Chondrocyte (in vitro differentiated cells): ENCODE data around the gene TLK1. TPM values are rescaled to one million over a fixed set of nuclear protein-coding genes. Genes with fewer than 3 reads are reported as not detected.

Experiments
- DNase-seq: peaks from one replicate; pipeline ENCODE4 v3.0.0; 2021; ENCODE audit warnings: mixed read lengths, low spot score
- H3K27ac Mint-ChIP-seq: one replicate; pipeline ENCODE4 v1.8.0; 2021; ENCODE audit warnings: mild to moderate bottlenecking, moderate library complexity, mixed read lengths; ENCODE audit not compliant: unreplicated experiment
- H3K27me3 Mint-ChIP-seq: 2 replicates; pipeline ENCODE4 v1.8.0; 2021; ENCODE audit warnings: low read depth, mixed read lengths
- H3K36me3 Mint-ChIP-seq: 2 replicates; pipeline ENCODE4 v1.8.0; 2021; ENCODE audit warnings: low read depth, mixed read lengths
- H3K4me1 Mint-ChIP-seq: 2 replicates; pipeline ENCODE4 v1.8.0; 2021; ENCODE audit warnings: low read depth, mild to moderate bottlenecking, mixed read lengths
- H3K4me3 Mint-ChIP-seq: one replicate; pipeline ENCODE4 v1.8.0; 2021; ENCODE audit warnings: mild to moderate bottlenecking, moderate library complexity, mixed read lengths; ENCODE audit not compliant: unreplicated experiment
- H3K9me3 Mint-ChIP-seq: 2 replicates; pipeline ENCODE4 v1.8.0; 2021; ENCODE audit warnings: low read depth, mixed read lengths
- CTCF ChIP-seq: fragments of 200-600 bp; sonication (generic); IDR thresholded peaks from 2 replicates; pipeline ENCODE4 v1.5.0; 2021; ENCODE audit warnings: antibody characterized with exemption, mild to moderate bottlenecking, moderate library complexity
- total RNA-seq: library from RNA; stranded (reverse); gene quantifications from 3 replicates; pipeline ENCODE4 v1.2.1, GENCODE V29; 2021

Gene TLK1
- total RNA-seq, 1 donor from 2014 or later, result 64.1 TPM

- no peaks in the 10 kb centered on the region for H3K36me3 Mint-ChIP-seq
- H3K4me3 Mint-ChIP-seq, result no peak overlapping the region
- H3K4me1 Mint-ChIP-seq, result peaks cover 32% of the 10 kb centered on the region
- no peak overlapping the region for H3K27ac Mint-ChIP-seq
- H3K27me3 Mint-ChIP-seq, result no peaks in the 10 kb centered on the region
- no peaks in the 10 kb centered on the region for H3K9me3 Mint-ChIP-seq
- DNase-seq, result no peak
- TF ChIP-seq CTCF, result no peak
These were observed 11.3 kb downstream of the TLK1 start for GRCh38 chr2:171149171-171149938.

- peaks cover 44% of the 10 kb centered on the region for H3K4me1 Mint-ChIP-seq
These were observed 13.6 kb downstream of the TLK1 start for GRCh38 chr2:171147081-171147480.

GRCh38 chr2:171146633-171147032 is 14.1 kb downstream of the TLK1 start:
- Mint-ChIP-seq H3K27ac (peak overlapping the region; percentile 32), H3K4me3 (no peak overlapping the region), H3K27me3 (no peaks in the 10 kb centered on the region), H3K4me1 (peaks cover 48% of the 10 kb centered on the region), H3K36me3 (no peaks in the 10 kb centered on the region), H3K9me3 (no peaks in the 10 kb centered on the region)
- no peak for DNase-seq
- no peak for TF ChIP-seq CTCF

More at GRCh38 chr2:171147081-171147480, 13.6 kb downstream of the TLK1 start:
- Mint-ChIP-seq H3K27me3 (no peaks in the 10 kb centered on the region), H3K9me3 (no peaks in the 10 kb centered on the region), H3K4me3 (no peak overlapping the region), H3K27ac (no peak overlapping the region), H3K36me3 (no peaks in the 10 kb centered on the region)
- DNase-seq, result no peak
- no peak for TF ChIP-seq CTCF

- Mint-ChIP-seq H3K27me3 (no peaks in the 10 kb centered on the region), H3K27ac (no peak overlapping the region), H3K36me3 (no peaks in the 10 kb centered on the region), H3K9me3 (no peaks in the 10 kb centered on the region), H3K4me1 (peaks cover 54% of the 10 kb centered on the region), H3K4me3 (no peak overlapping the region)
- DNase-seq, result no peak
- TF ChIP-seq CTCF, result no peak
These were observed 14.6 kb downstream of the TLK1 start for GRCh38 chr2:171146071-171146470.

GRCh38 chr2:171143670-171144062 is 17.0 kb downstream of the TLK1 start:
- Mint-ChIP-seq H3K27ac (no peak overlapping the region), H3K4me1 (peaks cover 67% of the 10 kb centered on the region), H3K36me3 (no peaks in the 10 kb centered on the region), H3K9me3 (no peaks in the 10 kb centered on the region), H3K4me3 (no peak overlapping the region), H3K27me3 (no peaks in the 10 kb centered on the region)
- no peak for TF ChIP-seq CTCF
- DNase-seq, result no peak
